Left hindlimb (tissue), 1 donor: Measurements from ENCODE around the gene LCN1.

Experiments used
- DNase-seq: peaks from one replicate; pipeline ENCODE4 v3.0.0-alpha.2; 2018

LCN1 gene

DNA sequence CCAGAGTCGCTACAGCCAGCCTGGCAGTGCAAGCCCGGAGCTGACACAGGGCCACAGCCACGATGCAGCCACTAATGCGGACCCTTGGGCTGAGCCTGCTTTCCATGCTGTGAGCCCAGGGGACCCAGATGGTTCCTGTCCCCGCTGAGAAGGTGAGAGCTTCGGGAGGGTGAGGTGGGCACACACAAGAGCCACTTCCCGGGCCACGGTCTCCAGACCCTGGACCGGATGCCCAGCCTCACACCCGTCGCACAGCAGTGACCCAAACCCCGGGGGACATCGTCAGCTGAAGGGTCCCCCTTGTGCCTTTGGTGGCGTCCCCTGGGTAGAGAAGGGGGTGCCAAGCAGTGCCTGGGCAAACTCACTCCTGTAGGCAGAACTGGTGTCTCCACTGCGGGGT is 53.7 kb downstream of the LCN1 start:
- DNase-seq: no peak
